ENCODE results near the gene TCEAL1.
"Not testable (repeated sequence)": the region's sequence is repeated elsewhere in the genome, so short reads cannot be mapped to it uniquely, and the experiment has no call there.

The TCEAL1 gene

DNA sequence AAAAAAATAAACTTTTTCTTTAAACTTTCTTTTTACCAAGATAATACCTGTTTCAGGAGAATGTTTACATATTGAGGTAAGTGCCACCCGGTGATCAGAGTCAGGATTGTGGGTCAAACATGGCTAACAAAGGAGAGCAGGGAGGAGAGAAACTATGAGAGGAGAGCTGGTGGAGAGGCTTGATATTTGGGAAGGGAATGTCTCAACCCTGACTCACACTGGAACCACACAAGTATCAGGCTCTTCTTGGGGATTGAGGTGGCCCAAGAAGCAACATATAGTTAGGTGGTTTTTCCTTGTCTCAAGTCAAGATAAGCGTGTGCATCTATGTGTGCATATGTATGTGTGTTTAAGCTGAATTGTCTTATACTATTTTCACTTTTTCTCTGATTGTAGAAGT, 6.7 kb downstream of the TCEAL1 start:
- DNase-seq (ENCODE audit: low spot score), result no peak

DNA sequence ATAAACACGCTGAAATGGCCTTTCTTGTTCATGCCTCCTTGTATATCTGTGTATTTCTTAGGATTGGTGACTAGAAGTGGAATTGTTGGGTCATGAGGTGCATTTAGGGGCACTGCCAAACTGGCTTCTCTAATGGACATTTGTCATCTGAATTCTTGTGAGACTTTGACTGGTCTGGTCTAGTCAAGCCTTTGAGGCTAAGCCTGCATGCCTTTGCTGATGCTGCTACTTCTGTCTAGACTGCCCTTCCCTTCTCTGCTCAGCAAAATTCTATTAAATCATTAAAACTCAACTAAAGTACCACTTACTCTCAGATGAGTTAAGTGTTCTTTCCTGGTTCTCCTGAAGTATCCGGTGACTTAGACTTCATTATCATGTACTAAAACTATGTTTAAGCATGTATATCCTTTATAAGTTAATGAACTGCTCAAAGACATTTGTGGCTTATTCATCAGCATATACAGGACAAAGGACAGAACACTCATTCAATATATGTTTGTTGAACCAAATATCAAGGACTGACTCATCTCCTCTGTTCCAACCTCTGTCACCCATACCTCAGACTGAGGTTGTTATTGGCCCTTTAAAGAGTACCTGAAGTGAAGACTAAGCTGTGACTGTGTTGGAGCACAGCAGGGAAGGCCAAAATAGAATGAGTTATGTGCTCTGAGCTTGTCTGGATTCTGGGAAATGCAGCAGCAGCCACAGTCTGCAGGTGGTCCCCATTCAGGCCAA, 9.0 kb downstream of the TCEAL1 start:
- DNase-seq (ENCODE audit: low spot score), result no peak

GRCh38 chrX:103638479-103639346, 9.9 kb downstream of the TCEAL1 start:
- not testable (repeated sequence) for DNase-seq (ENCODE audit: low spot score)

GRCh38 chrX:103640401-103641155, 11.8 kb downstream of the TCEAL1 start:
- no peak for DNase-seq (ENCODE audit: low spot score)

DNA sequence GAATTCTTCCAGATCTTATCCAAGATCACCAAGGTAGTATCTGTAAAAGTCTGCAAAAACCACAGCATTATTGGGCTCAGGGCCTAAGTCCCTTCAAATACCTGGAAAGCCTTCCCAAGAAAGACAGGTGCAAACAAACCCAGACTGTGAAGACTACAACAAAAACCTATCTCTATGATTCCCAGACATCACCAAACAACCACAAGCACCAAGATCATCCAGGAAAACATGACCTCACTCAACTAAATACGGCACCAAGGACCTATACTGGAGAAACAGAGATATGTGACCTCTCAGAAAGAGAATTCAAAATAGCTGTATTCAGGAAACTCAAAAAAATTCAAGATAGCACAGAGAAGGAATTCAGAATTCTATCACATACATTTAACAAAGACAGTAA, 15.3 kb downstream of the TCEAL1 start:
- DNase-seq (ENCODE audit: low spot score), result no peak

- DNase-seq (ENCODE audit: low spot score), result no peak
These were observed 18.9 kb downstream of the TCEAL1 start for GRCh38 chrX:103647630-103648029.

- DNase-seq (ENCODE audit: low spot score), result no peak
These were observed 22.5 kb downstream of the TCEAL1 start for GRCh38 chrX:103651151-103651773.

DNA sequence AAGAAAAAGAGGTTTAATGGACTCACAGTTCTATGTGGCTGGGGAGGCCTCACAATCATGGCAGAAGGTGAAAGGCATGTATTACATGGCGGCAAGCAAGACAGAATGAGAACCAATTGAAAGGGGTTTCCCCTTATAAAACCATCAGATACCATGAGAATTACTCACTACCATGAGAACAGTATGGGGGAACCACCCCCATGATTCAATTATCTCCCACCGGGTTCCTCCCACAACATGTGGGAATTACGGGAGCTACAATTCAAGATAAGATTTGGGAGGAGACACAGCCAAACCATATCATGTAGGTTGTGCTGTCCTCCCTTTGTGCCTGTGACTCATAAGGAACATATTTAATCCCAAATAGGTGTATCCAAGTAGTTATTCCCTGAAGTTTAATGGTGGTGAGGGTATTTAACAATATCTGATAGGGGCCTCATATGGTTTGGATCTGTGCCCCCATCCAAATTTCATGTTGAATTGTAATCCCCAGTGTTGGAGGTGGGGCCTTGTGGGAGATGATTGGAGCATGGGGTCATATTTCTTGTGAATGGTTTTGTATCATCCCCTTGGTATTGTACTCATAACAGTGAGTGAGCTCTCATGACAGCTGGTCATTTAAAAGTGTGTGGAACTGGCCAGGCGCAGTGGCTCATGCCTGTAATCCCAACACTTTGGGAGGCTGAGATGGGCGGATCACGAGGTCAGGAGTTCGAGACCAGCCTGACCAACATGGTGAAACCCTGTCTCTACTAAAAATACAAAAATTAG, 26.6 kb downstream of the TCEAL1 start:
- DNase-seq (ENCODE audit: low spot score), result not testable (repeated sequence)

- DNase-seq (ENCODE audit: low spot score), result no peak
These were observed 27.8 kb downstream of the TCEAL1 start for GRCh38 chrX:103656617-103657016.

DNA sequence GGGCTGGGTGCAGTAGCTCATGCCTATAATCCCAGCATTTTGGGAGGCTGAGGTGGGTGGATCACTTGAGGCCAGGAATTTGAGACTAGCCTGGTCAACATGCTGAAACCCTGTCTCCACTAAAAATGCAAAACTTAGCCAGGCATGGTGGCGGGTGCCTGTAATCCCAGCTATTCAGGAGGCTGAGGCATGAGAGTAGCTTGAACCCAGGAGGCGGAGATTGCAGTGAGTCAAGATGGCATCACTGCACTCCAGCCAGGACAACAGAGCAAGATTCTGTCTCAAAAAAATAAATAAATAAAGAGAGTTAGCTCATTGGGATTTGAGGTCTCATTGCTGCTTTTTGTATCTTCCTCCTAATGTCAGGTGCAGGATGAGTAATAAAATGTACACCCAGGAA, 28.3 kb downstream of the TCEAL1 start:
- DNase-seq (ENCODE audit: low spot score), result not testable (repeated sequence)

GRCh38 chrX:103658681-103659433, 30.1 kb downstream of the TCEAL1 start:
- DNase-seq (ENCODE audit: low spot score), result no peak

- not testable (repeated sequence) for DNase-seq (ENCODE audit: low spot score)
These were observed 30.7 kb downstream of the TCEAL1 start for GRCh38 chrX:103659460-103659859.

- peak; percentile 18 for DNase-seq (ENCODE audit: low spot score)
These were observed 35.4 kb downstream of the TCEAL1 start for GRCh38 chrX:103663981-103664762.

DNA sequence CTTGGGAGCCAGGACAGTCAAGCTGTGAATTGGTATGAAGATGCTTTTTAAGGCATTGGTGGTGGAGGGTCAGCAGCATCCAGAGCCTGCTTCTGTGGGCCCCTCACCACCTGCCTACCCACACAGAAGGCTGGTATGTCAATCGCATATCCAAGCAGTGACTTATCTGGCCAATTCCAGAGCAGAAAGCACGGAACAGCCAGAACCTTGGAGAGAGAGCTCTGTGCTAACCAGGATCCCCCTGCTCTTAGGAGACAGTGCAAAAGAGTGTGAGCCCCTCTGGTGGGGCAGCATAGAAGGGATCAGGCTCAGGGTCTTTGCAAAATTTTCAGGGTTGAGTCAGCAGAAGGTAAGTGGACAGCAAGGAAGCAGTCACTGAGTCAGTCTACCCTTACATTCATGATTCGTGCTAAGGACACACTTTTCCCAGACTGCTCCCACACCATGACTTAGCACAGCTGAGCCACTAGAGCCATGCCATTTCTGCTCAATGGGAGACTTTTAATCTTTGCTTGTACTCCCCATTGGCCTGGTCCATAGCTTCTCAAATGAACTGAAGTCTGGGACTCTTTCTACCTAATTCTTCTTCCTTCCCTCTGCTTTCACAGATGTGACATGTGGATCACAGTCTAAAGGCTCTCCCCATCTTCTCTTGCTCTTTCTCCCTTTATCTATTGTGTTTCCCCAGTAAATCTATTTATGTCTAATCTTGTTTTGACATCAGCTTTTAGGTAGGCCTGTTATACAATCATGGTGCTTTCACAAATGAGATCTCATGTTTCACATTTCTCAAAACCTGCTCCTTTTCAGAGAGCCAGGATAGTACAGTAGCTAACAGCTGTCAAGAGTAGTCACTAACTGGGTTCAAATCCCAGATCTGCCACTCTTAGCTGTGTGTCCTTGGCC, 37.7 kb downstream of the TCEAL1 start:
- DNase-seq (ENCODE audit: low spot score), result no peak

- no peak for DNase-seq (ENCODE audit: low spot score)
These were observed 41.0 kb downstream of the TCEAL1 start for GRCh38 chrX:103669745-103670144.

DNA sequence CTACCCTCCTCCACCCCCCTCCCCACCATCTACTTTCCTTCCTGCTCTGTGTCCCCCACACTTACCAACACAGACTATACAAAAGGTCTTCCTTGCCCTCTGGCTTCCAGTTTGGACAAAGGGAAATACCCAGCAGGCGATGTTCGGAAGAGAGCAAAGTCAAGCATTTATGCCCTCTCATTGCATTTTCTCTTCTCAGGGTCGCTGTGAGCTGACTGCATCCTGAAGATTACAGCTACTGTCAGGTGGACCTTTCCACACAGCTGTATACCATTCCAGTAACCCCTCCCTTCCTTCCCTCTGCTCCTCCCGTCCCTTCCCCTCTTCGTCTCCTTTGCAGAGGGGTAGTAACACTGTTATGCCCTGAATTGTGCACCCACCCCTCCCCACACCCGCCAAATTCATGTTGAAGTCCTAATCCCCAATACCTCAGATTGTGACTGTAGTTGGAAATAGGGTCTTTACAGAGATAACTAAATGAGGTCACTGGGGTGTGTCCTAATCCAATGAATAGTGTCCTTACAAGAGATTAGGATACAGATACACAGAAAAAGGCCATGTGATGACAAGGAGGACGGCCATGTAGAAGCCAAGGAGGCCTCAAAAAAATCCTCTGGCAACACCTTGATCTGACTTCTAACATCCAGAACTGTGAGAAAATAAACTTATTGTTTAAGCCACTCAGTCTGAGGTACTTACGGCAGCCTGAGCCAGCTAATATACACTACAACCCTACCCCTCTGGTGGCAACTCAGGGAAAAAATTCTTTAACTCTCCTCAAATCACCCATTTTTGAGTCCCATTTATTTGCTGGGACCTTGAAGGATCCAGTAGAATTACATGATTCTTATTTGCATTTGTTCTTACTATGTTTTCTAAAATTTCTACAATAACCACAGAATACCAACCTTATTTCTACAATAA, 46.0 kb downstream of the TCEAL1 start:
- peak; percentile 22 for DNase-seq (ENCODE audit: low spot score)

GRCh38 chrX:103678199-103678993, 49.6 kb downstream of the TCEAL1 start:
- no peak for DNase-seq (ENCODE audit: low spot score)

Measured in cerebellar cortex (tissue), 1 donor.